Activated CD4-positive, alpha-beta T cell treated with anti-CD3 and anti-CD28 coated beads for 4 hours (primary cell): ENCODE measurements around the gene ZFP62.
A peak's percentile ranks its signal among the peaks of the same experiment; 100 is the strongest.

Source experiments
- DNase-seq, 2 donors: peaks; one replicate each; pipeline ENCODE4 v3.0.0-alpha.2; 2020

The ZFP62 gene

DNA sequence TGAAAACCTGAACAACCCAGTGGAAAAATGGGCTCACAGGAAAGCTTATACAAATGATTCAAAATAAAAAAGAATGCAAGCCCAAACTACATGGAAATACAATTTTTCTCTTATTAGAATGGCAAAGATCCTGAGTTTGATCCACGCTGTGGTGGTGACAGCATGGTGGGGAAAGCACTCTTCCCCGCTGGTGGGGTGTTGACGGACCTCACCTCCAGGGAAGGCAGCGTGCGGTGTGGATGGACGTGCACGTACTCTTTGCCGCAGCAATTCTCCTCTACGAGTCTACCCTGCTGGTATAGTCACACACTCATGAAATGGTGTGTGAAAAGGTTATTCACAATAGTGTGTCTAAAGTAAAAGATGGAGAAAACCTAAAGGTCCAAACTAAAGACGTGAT lies 5.9 kb upstream of the ZFP62 start:
- DNase-seq, result no peak

DNA sequence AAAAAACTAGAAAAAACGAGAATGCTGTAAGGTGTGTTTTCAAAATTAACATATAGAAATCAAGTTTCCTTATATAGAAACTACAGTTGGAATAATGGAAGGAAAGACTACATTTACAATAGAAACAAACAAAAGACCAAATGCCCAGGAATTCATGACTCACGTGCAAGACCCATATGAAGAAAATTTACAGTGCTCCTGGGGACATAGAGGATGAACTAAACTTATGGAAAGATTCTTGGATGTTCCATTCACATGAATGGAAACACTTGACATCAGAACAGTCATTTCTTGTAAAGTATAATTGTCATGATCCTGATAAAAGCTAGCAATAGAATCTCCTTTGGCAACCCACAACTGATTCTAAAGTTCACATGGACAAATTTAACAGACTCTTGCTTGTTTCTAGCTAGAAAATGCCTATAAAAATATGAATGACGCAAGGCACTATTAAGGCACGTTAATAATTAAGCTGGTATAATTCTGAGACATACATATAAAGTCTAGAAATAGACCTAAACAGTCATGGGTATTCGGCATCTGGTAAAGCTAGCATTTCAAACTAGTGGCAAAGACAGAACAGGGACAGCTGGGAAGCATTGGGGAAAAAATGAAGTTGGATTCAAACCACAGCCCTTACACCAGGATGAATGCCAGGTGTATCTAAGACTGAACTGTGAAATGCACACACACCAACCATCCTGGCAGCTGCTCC lies 5.1 kb upstream of the ZFP62 start:
- no peak for DNase-seq

DNA sequence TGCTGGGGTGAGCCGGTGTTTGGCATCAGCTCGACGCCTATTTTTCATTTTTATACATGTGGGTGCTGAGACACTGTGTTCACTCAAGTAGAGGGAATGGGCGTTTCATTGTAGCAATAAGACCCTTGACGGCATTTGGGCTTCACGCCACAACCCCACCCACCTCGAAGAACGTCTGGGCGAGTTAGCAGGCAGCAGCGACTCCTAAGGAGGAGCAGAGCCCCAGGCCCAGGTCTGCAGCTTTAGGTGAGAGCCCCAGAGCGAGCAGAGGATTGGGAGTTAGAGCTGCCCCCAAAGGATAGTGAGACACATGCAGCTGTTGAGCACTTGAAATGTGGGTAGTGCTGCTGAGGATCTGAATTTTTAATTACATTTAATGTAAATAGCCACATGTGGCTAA lies 1.6 kb upstream of the ZFP62 start:
- DNase-seq, result no peak

DNA sequence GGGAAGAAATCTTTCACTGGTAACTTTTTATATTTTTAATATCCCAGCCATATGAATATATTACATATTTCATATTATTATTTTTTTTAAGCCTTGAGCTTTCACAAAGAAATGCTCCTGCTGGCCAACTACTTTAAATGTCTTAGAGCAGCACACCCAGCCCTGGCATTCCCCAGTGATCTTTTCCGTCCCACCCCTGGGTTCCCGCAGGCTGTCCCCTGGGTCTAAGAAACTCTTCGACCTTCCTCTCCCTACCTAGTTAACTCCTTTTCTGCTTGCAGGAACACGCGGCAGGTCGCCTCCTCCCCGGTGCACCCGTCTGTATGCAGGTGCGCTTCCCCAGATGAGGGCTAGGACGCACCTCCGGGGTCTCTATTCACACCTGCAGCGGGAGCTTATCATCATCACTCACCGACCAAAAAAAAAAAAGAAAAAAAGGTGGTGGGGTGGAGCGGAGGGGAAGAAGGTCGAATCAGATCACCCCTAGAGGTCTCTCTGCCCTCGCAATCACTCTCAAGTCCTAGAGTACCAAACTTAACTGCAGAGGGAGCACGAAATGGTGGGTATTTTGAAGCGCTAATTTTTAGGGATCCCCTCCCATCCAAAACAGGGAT lies 696 bp downstream of the ZFP62 start:
- DNase-seq, result peak; percentile 51 to 54

DNA sequence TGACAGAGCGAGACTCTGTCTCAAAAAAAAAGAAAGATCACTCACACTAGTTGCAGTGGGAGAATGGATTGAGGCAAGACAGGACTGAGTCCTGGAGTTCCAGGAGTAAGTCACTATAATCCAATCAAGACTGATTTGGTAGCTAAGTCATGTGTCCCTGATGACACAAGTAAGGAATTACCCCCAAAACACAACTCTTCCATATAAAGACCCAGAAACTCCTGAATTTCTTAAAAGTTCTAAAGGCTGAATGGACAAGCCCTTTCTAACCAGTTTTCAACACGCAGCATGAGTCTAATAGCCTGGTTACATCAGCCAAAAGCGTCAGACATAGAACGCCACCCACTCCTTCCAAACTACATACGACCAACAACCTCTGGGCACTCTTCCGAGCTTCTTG lies 2.5 kb downstream of the ZFP62 start:
- no peak for DNase-seq

DNA sequence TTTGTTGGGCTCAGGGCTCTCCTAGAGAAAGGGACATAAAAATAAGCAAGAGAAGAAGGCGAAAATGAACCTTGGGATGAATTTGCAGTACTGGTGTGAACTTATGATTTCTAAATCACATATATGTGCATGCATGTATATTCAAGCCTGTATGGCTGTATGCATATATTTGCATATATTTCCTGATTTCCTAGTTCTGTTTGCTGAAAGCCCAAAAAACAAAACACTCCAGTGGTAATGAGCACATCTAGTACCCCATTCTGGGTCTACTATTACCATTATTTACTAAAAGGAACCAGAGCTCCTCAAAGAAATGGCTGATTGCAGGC lies 7.3 kb downstream of the ZFP62 start:
- DNase-seq, result no peak

DNA sequence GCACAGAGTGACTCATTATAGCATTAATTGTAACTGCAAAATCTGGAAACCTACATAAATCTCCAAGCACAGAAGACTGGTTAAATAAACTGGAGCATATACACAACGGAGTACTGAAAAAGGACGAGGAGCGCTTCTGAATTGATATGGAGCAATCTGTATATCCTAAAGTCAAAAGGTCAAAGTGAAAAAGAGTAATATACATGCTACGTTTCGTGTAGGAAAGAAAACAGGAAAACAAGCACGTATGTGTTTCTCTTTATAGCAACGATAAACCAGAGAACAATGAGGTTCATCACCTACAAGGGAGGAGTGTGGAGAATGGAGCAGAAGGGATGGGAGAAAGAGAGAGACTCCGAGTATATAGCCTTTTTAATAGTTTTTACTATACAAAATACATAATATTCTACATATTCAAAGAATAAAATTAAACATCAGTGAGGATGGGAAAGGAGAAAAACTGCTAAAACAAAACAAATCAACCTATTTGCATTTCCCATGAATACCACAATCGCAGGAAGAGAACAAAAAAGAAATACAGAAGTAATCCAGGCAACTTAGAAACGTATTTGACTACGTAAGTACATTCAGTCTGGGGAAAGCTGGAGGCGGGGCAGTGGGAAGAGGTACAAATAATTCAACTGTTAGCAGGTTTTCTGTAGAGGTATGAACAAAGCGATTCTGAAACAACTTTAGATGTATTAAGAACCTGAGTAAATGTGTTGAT lies 7.8 kb downstream of the ZFP62 start:
- no peak for DNase-seq

DNA sequence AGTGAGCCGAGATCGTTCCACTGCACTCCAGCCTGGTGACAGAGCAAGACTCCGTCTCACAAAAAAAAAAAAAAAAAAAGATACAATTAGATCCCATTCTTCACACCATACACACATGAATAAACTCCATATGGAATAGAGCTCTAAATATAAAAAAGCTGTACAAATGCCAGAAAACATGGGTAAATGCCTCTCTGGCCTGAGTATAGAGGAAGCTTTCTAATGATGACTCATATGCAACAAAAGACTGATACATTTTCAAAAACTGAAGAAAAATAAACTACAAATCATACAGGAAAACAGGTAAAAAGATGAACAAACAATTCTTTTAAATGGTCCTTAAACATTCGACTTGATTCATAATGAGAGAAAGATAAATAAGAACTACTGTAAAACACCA lies 8.6 kb downstream of the ZFP62 start:
- DNase-seq, result no peak

DNA sequence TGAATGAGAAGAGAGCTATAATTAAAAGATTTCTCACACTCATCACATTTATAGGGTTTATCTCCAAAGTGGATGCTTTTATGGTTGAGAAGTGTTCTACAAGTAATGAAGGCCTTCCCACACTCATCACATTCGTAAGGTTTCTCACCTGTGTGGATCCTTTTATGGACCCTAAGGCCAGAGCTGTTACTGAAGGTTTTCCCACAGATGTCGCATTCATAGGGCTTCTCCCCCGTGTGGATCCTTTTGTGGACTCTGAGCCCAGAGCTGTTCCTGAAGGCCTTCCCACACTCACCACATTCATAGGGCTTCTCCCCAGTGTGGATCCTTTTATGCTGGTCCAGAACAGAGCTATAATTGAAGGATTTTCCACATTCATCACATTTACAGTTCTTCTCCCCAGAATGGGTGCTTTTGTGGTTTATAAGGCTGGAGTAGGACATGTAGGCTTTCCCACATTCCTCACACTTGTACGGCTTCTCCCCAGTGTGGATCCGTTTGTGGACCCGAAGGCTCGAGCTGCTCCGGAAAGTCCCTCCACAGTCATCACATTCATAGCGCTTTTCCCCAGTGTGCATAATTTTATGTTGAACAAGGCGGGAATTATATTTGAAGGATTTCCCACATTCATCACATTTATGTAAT lies 10.5 kb downstream of the ZFP62 start:
- DNase-seq, result no peak

DNA sequence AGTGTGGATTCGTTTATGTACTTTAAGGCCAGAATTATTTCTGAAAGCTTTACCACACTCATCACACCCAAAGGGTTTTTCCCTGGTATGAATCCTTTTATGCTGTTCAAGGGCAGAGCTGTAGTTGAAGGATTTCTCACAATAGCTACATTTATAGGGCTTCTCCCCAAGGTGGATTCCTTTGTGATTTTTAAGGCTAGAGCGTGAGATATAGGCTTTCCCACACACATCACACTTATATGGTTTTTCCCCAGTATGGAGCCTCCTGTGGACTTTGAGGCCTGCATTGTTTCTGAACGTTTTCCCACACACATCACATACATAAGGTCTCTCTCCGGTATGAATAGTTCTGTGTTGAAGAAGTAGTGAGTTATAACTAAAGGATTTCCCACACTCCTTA lies 11.2 kb downstream of the ZFP62 start:
- no peak for DNase-seq

DNA sequence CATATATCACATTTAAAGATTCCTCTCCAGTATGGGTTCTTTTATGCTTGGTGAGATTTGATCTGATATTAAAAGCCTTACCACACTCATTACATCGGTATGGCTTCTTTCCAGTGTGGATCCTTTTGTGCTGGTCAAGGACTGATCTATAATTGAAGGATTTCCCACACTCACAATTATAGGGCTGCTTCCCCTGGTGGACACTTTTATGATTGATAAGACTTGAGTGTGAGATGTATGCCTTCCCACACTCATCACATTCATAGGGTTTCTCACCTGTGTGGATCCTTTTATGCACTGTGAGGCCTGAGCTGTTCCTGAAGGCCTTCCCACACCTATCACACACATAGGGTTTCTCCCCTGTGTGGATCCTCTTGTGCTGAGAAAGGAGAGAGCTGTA lies 12.2 kb downstream of the ZFP62 start:
- DNase-seq, result no peak

DNA sequence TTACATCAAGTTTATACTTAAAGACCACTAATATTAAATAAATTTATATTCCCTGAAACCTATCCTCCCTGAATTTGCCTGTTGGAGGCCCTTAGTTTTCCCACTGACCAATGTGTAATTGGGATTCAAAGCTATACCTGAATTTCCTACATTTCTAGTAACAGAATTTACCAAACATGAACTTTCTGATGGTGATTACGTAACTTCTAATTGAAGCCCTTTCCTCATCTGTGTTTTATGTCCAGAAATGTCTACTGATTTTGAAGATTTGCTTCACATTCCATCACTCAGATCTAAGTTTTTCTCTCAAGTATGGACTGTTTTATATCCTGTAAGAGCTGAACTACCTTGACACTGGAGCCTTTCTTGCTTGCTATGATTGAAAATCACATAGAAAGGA lies 12.8 kb downstream of the ZFP62 start:
- DNase-seq, result no peak

DNA sequence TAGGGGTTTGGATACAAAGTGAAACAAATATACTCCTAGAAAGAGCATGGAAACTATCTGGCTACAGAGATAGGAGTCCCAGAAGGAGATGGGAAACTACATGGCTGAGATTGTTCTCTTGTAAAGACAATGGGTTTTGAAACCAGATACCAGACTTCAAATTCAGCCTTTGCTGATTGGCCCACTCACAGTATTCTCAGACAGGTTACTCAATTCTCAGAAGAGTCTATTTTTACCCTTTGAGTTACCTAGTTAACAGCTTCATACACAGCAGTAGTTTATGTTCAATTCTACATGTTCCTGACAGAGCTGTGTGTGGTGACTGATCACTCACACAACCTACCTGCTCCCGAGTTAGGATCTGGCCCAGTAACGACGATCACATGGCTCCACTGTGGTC lies 14.1 kb downstream of the ZFP62 start:
- no peak for DNase-seq

DNA sequence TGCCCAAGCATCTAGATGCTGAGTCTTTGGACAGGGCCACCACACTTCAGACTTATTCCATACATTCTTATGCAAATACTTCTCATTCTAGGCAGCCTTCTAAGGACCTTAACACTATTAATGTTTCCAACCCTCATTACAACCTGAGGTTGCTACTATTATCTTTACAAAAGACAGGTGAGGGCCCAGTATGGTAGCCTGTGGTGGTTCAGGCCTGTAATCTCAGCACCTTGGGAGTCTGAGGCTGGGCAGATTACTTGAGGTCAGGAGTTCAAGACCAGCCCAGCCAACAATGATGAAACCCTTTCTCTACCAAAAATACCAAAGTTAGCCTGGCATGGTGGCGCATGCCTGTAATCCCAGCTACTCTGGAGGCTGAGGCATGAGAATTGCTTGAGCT lies 16.2 kb downstream of the ZFP62 start:
- DNase-seq, result no peak

DNA sequence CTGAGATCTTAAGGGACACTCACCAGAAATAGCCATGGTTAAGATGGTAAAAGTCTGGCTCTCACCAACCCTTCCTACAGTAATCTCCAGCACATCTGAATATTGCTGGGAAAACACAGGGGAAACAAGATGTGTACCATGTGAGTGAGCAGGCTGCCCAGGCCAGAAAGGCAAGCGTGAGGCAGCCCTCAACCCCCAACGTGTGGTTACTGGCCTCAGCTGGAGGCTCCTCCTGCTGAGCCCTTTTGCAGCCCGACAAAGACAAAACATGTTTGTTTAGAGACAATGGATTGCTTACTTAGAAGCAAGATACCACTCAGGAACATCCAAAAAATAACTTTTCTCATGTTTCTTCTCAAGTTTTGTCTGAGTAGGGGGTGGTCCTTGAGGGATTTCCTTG lies 16.6 kb downstream of the ZFP62 start:
- no peak for DNase-seq

DNA sequence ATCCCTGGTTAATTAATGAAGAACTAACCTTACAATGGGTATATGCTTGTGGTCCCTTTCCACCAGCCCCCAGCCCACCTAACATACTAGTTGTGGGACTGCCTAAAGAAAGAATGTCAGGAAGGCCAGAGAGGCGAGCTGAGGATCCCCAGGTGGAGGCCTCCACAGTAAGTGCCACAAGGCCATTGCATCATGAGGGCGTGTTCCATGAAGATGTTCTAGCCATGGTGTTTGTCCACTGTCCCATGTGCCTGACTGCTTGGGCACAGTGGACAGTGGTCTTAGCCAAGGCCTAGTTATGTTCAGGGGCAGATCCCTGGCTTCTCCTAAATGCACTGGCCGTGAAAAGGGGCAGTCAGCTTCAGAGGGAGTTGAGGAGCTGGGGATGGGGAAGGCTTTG lies 21.1 kb downstream of the ZFP62 start:
- no peak for DNase-seq

DNA sequence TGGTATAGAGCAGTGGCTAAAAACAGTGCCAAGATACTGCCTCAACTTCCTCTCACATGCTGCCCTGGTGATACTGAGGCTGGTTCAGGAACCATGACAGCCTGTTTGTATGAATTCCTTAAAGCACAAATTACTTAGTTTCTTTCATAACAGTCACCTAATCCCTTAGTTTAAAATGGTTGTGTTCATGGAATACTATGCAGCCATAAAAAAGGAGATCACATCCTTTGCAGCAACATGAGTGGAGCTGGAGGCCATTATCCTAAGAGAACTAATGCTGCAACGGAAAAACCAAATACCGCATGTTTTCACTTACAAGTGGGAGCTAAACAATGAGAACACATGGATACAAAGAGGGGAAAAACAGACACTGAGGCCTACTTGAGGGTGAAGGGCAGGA lies 21.8 kb downstream of the ZFP62 start:
- DNase-seq, result no peak

DNA sequence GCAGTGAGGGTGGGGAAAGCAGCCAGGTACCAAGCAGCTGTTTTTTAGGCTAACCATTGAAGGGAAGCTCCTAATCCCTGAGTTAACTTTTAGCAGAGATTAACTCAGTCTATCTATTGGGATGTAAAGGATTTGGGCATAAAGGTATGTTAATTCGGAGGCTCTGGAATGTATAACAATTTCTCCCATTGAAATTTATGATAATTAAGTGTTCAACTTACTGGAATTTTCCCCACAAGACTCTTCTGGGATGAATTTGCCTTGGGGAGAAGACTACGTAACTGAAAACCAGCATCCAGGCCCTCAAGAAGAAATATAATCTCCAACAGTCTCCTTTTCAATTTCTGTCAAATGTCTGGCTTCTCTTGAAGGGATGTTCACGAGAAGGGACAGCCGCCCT lies 23.6 kb downstream of the ZFP62 start:
- no peak for DNase-seq

DNA sequence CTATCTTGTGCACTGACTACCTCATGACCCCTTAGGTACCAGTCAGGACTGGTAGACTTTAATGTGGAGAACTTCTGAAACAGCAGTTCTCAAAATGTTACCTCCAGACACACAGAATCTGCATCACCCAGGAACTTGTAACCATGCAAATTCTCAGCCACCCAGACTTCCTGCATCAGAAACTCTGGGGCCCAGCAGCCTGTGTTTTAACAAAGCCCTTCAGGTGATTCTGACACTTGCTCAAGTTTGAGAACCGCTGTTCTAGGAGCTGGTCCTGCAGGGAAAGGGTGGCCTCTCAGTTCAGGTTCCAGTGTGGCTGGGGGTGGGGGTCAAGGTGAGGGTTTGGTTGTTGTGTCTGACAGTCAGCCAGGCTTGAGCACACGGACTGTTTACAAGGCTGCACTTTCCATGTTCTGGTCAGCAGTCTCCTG lies 28.4 kb downstream of the ZFP62 start:
- DNase-seq, result peak in 1 of 2 donors; percentile 33

DNA sequence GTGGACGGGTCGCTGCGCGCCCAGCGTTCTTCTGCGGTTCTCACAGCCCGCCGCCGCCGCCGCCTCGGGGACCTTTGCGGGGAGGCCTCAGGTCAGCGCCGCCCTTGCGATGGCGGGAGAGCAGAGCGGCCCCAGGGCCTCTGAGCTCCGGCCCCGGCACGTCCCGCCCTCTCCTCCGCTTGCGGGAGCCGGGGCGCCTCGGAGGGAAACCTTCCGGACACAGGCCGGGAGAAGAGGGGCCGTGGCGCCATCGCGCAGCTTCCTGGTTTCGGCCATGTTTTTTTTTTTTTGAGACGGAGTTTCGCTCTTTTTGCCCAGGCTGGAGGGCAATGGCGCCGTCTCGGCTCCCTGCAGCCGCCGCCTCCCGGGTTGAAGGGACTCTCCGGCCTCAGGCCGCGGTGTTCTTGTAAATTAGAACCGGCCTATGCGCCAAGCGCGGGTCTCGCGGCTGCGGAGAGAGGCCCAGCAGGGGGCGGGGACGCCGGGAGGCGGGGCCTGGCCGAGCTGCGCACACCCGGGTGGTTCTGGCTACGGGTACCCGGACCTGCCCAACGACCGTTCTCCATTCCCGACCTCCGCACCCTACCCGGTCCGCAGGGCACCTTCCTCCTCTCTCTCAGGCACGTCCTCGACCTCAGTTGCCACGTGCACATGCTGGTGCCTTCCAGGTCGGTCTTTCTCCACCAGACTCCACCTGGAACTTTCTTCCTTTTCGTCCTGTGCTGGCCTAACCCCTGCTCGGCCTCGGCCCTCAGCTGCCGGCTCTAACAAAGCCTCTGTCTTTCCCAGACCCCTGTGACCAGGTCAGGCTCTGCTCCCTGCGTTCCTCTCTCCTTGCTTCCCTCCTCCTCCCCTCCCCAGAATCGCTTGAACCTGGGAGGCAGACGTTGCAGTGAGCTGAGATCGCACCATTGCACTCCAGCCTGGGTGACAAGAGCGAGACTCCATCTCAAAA lies 29.7 kb downstream of the ZFP62 start:
- peak; percentile 69 to 70 for DNase-seq

DNA sequence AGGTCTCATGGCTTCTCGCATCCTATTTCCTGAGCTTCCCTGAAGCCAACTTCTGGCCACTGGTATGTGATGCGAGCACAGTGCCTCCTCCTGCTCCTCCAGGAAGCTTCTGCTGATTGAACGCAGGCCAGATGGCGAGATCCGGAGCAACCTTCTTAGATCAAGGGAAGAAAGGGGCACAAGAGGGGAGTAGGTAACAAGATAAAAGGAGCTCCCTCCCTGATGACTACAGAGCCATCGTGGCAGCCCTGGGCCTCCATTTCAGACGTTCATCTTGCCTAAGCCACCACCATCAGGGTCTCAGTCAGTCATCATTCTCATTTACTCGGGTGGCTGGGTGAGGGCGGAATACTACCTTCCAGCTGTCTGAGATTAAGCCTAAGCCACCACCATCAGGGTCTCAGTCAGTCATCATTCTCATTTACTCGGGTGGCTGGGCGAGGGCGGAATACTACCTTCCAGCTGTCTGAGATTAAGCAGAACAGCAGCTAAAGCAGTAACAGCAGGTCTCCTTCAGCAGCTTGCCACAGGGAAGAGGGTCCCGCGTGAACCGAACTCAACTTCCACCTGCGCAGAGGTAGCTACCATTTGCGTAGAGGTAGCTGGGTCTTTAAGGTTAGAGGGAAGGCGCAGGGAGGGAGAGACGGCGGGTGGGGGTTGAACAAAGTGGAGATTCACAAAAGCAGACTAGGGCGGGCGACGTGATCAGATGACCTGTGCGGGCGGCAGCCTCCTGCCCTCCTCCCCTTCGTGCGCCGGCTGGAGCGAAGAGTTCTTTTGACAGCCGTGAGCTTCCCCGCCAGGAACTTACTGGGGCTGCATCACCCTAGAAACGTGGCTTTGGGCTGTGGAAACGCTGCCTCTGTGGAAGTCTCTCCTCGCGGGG lies 30.6 kb downstream of the ZFP62 start:
- DNase-seq, result peak; percentile 67 to 69

DNA sequence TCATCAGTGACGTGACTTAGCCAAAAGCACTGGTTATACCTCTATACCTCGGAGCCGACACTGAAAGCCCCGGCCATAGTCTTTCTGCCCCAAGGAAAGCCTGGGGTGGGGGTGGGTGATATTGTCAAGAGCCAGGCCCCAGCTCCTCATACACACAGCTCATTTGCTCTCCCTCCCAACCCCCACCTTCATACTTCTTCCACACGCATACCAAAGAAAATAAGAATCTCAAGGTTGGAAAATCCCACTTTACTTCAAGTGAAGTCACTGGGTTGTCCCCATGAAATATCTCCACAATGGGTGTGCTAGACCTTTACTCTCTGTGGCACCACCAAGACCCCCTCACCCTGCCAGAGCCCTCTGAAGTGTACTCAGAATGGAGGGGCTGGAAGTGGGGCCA lies 31.4 kb downstream of the ZFP62 start:
- no peak for DNase-seq
